HG03442 (cell line): ENCODE measurements around the gene SCO2.

Experiments used
- ATAC-seq: cut with Tn5 transposase; IDR thresholded peaks from one replicate; pipeline ENCODE4 v1.9.1; 2021; ENCODE audit warnings: mild to moderate bottlenecking, moderate library complexity; ENCODE audit not compliant: unreplicated experiment

Gene SCO2

GRCh38 chr22:50482107-50483074 lies 43.0 kb downstream of the SCO2 start:
- no peak for ATAC-seq

- ATAC-seq = no peak
Observed at GRCh38 chr22:50481440-50482106, 43.8 kb downstream of the SCO2 start, which contains the start of gene ADM2. ADM2 (plus strand) TSS chr22:50481543; CDS start chr22:50481848, 305 bp downstream.

- ATAC-seq = no peak
Observed at GRCh38 chr22:50481045-50481439, 44.4 kb downstream of the SCO2 start.

- ATAC-seq = no peak
Observed at GRCh38 chr22:50479721-50480120, 45.7 kb downstream of the SCO2 start.

- no peak for ATAC-seq
Observed at GRCh38 chr22:50477923-50478322, 47.5 kb downstream of the SCO2 start.

- no peak for ATAC-seq
Observed at GRCh38 chr22:50476868-50477267, 48.5 kb downstream of the SCO2 start.

- ATAC-seq = no peak
Observed at GRCh38 chr22:50475652-50476002, 49.8 kb downstream of the SCO2 start.

- ATAC-seq = peak; percentile 70
Observed at GRCh38 chr22:50474710-50475651, 50.4 kb downstream of the SCO2 start, which contains the start of gene SBF1. SBF1 (minus strand) TSS chr22:50475035; CDS start chr22:50474840, 195 bp downstream.

- no peak for ATAC-seq
Observed at GRCh38 chr22:50473855-50474671, 51.3 kb downstream of the SCO2 start.
